HepG2 (cell line): ENCODE results near the gene OR10S1. TPM values are rescaled to one million over a fixed set of nuclear protein-coding genes. Genes with fewer than 3 reads are reported as not detected.

Source experiments
- ATAC-seq: fragments of 200-7000 bp; cut with Tn5 transposase; 3 replicates; pipeline ENCODE4 v1.9.1; 2020; ENCODE audit warnings: mild to moderate bottlenecking, moderate library complexity
- BruUV-seq: library from RNA; stranded (reverse); fragments of 400-500 nt; replicated peaks from 2 replicates; lab custom pipeline; 2021; lab: Mats Ljungman, UMichigan
- CTCF ChIA-PET: fragments of 300-600 bp; formaldehyde crosslinking; extraction: SDS; loops from one replicate; lab custom pipeline; 2021; ENCODE audit warnings: low total read pairs, inconsistent platforms, low intra/inter-chr PET ratio; lab: Yijun Ruan, JAX
- POLR2A ChIA-PET: fragments of 350-600 bp; sonication (Branson Sonifier 250); formaldehyde crosslinking; loops from one replicate; lab custom pipeline; 2020; ENCODE audit warnings: antibody characterized with exemption, inconsistent platforms; lab: Yijun Ruan, JAX
- DNase-seq: peaks from one replicate; pipeline ENCODE4 v3.0.0-alpha.2; 2015; ENCODE audit warnings: low spot score
- FAIRE-seq: peaks from 3 replicates; lab custom pipeline; 2011; peaks lifted over from hg19 to GRCh38; lab: Jason Lieb, UNC
- H2AFZ ChIP-seq: one replicate; pipeline ENCODE4 v1.6.1; 2011; ENCODE audit warnings: low read length, inconsistent platforms
- H3K27ac ChIP-seq: fragments of 300-600 bp; 3 replicates; pipeline ENCODE4 v1.8.0; 2011; ENCODE audit warnings: mixed run types, mild to moderate bottlenecking, mixed read lengths, low read length, inconsistent platforms; ENCODE audit not compliant: insufficient read depth; ENCODE audit errors: extremely low read length
- H3K27me3 ChIP-seq, 2 experiments: fragments of 200-600 bp in 1 of 2; 2 replicates in 1 of 2; 3 replicates in 1 of 2; pipeline versions ENCODE4 v1.6.0 to v1.8.0; 2011; ENCODE audit warnings: low read length in 2 of 2, mild to moderate bottlenecking in 2 of 2, moderate library complexity in 2 of 2, inconsistent platforms in 1 of 2; ENCODE audit not compliant: insufficient read depth in 2 of 2, control insufficient read depth in 1 of 2
- H3K36me3 ChIP-seq, 2 experiments: fragments of 200-600 bp in 1 of 2; replicated peaks in 1 of 2; 2 replicates in 1 of 2; 3 replicates in 1 of 2; pipeline versions ENCODE4 v1.5.1 to v1.8.0; 2011; ENCODE audit warnings: low read length in 2 of 2, inconsistent platforms in 1 of 2; ENCODE audit not compliant: insufficient read depth in 2 of 2, control insufficient read depth in 1 of 2
- H3K4me1 ChIP-seq: 2 replicates; pipeline ENCODE4 v1.5.1; 2012; ENCODE audit warnings: low read length, inconsistent platforms; ENCODE audit not compliant: insufficient read depth
- H3K4me2 ChIP-seq: 2 replicates; pipeline ENCODE4 v1.6.0; 2011; ENCODE audit warnings: low read depth, low read length, inconsistent platforms
- H3K4me3 ChIP-seq, 3 experiments: fragments of 200-600 bp in 1 of 3; sonication (generic), shearing (Covaris generic) in 1 of 3; replicated peaks in 1 of 3; 2 replicates each; pipeline ENCODE4 v1.5.1; 2011 to 2016; ENCODE audit warnings: low read length in 3 of 3, inconsistent platforms in 2 of 3, low read depth in 2 of 3, mild to moderate bottlenecking in 2 of 3, control low read depth in 1 of 3, mixed read lengths in 1 of 3; ENCODE audit not compliant: insufficient read depth in 1 of 3
- H3K79me2 ChIP-seq: one replicate; pipeline ENCODE4 v1.6.1; 2011; ENCODE audit warnings: low read length, inconsistent platforms; ENCODE audit not compliant: insufficient read depth
- H3K9ac ChIP-seq: 2 replicates; pipeline ENCODE4 v1.6.0; 2011; ENCODE audit warnings: mild to moderate bottlenecking, low read depth, low read length, inconsistent platforms; ENCODE audit not compliant: insufficient read depth
- H3K9me3 ChIP-seq: 2 replicates; pipeline ENCODE4 v1.5.1; 2012; ENCODE audit warnings: mild to moderate bottlenecking, low read length
- H4K20me1 ChIP-seq: 2 replicates; pipeline ENCODE4 v1.6.0; 2011; ENCODE audit warnings: inconsistent platforms, mild to moderate bottlenecking, low read length, moderate library complexity; ENCODE audit not compliant: insufficient read depth
- ADNP ChIP-seq: sonication (generic); formaldehyde crosslinking; IDR thresholded peaks from 2 replicates; pipeline ENCODE4 v1.4.0; 2020; ENCODE audit warnings: missing genetic modification reagents
- MTA3 ChIP-seq: sonication (generic); formaldehyde crosslinking; IDR thresholded peaks from 2 replicates; pipeline ENCODE4 v1.4.0; 2020; ENCODE audit warnings: missing genetic modification reagents
- PAF1 ChIP-seq: IDR thresholded peaks from 2 replicates; pipeline ENCODE4 v1.6.1; 2016; ENCODE audit warnings: missing genetic modification reagents, missing compliant biosample characterization
- RARA ChIP-seq: IDR thresholded peaks from 2 replicates; pipeline ENCODE4 v1.6.1; 2016; ENCODE audit warnings: missing genetic modification reagents, missing compliant biosample characterization
- ZC3H4 ChIP-seq: sonication (generic); formaldehyde crosslinking; IDR thresholded peaks from 2 replicates; pipeline ENCODE4 v1.4.0; 2020; ENCODE audit warnings: missing genetic modification reagents, borderline replicate concordance
- ZSCAN20 ChIP-seq: sonication (generic); formaldehyde crosslinking; IDR thresholded peaks from 2 replicates; pipeline ENCODE4 v1.4.0; 2020; ENCODE audit warnings: missing genetic modification reagents, mild to moderate bottlenecking, borderline replicate concordance
- in situ Hi-C: cut with HindIII; loops from 2 replicates; pipeline ENCODE4 v1.10.0; 2017; ENCODE audit warnings: low pct_unique_long_range_greater_than_20kb; ENCODE audit not compliant: extremely low pct_ligation_motif_present
- intact Hi-C: fragments of 100-400 bp; cut with micrococcal nuclease; formaldehyde crosslinking; loops from one replicate; pipeline ENCODE4 v1.10.0; 2022; ENCODE audit not compliant: unreplicated experiment
- polyA plus RNA-seq, 8 experiments: library from polyadenylated mRNA; depleted of rRNA in 3 of 8; stranded (reverse) in 7 of 8; unstranded in 1 of 8; fragments of >200 nt; fragmentation: Illumina TruSeq in 4 of 8; extraction: Trizol in 4 of 8; gene quantifications; 2 replicates each; pipeline versions ENCODE4 v1.2.1 to v1.2.3, GENCODE V29; 2011 to 2016; ENCODE audit warnings: low read depth in 4 of 8, missing spikeins in 1 of 8, mixed read lengths in 1 of 8; ENCODE audit not compliant: insufficient read depth in 1 of 8
- total RNA-seq, 5 experiments: library from RNA; depleted of rRNA; stranded (reverse); fragments of >200 nt; fragmentation: Illumina TruSeq; extraction: Trizol; gene quantifications; 2 replicates each; pipeline ENCODE4 v1.2.3, GENCODE V29; 2016; ENCODE audit warnings: low read depth in 1 of 5
- TF ChIP-seq, protein P1 (sequence below), 2 experiments: fragments of 450-650 bp in 1 of 2; sonication (generic) in 1 of 2; formaldehyde crosslinking; IDR thresholded peaks; 2 replicates each; pipeline versions ENCODE4 v1.5.0 to v1.8.0; 2020 to 2022; ENCODE audit warnings: mild to moderate bottlenecking in 1 of 2, missing genetic modification reagents in 1 of 2
- TF ChIP-seq, protein P2 (sequence below): IDR thresholded peaks from 2 replicates; pipeline ENCODE4 v1.6.1; 2016; ENCODE audit warnings: missing genetic modification reagents, missing compliant biosample characterization
- TF ChIP-seq, protein P3 (sequence below): fragments of 450-650 bp; IDR thresholded peaks from 2 replicates; pipeline ENCODE4 v1.6.1; 2017
- TF ChIP-seq, protein P4 (sequence below): sonication (generic); formaldehyde crosslinking; IDR thresholded peaks from 2 replicates; pipeline ENCODE4 v1.4.0; 2020; ENCODE audit warnings: missing genetic modification reagents

Gene OR10S1
- total and polyA plus RNA-seq, 2 of the 13 experiments (the other 11 are each of a cell fraction or from before 2014, with no cell fraction given): not detected

DNA sequence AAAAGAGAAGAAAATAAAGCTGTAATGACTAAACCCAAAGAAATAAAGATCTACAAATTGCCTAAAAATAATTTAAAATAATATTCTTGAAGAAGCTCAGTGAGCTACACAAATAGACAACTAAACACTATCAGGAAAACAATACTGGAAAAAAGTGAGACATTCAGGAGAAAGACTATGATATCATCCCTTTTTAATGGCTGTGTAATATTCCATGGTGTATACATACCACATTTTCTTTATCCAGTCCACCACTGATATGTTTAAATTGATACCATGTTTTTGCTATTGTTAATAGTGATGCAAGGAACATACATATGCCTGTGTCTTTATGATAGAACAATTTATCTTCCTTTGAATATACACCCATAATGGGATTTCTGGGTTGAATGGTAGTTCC is 20.8 kb downstream of the OR10S1 start:
- FAIRE-seq (no peak), DNase-seq (no peak), ATAC-seq (no peak)
- TF ChIP-seq ADNP (CRISPR knock-in tag): no peak
- TF ChIP-seq, protein P1, sequence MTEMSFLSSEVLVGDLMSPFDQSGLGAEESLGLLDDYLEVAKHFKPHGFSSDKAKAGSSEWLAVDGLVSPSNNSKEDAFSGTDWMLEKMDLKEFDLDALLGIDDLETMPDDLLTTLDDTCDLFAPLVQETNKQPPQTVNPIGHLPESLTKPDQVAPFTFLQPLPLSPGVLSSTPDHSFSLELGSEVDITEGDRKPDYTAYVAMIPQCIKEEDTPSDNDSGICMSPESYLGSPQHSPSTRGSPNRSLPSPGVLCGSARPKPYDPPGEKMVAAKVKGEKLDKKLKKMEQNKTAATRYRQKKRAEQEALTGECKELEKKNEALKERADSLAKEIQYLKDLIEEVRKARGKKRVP (CRISPR knock-in tag; IDR thresholded peaks at IDR 0.05): no peak
- TF ChIP-seq, protein P2, sequence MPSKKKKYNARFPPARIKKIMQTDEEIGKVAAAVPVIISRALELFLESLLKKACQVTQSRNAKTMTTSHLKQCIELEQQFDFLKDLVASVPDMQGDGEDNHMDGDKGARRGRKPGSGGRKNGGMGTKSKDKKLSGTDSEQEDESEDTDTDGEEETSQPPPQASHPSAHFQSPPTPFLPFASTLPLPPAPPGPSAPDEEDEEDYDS (CRISPR knock-in tag): no peak
- no peak for TF ChIP-seq ZSCAN20 (CRISPR knock-in tag)
- TF ChIP-seq ZC3H4 (CRISPR knock-in tag): no peak
- no peak for TF ChIP-seq RARA (CRISPR knock-in tag)
- no peak for TF ChIP-seq MTA3 (CRISPR knock-in tag)
- no peak for TF ChIP-seq PAF1 (CRISPR knock-in tag)
- TF ChIP-seq, protein P3, sequence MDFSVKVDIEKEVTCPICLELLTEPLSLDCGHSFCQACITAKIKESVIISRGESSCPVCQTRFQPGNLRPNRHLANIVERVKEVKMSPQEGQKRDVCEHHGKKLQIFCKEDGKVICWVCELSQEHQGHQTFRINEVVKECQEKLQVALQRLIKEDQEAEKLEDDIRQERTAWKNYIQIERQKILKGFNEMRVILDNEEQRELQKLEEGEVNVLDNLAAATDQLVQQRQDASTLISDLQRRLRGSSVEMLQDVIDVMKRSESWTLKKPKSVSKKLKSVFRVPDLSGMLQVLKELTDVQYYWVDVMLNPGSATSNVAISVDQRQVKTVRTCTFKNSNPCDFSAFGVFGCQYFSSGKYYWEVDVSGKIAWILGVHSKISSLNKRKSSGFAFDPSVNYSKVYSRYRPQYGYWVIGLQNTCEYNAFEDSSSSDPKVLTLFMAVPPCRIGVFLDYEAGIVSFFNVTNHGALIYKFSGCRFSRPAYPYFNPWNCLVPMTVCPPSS: no peak
- TF ChIP-seq, protein P4, sequence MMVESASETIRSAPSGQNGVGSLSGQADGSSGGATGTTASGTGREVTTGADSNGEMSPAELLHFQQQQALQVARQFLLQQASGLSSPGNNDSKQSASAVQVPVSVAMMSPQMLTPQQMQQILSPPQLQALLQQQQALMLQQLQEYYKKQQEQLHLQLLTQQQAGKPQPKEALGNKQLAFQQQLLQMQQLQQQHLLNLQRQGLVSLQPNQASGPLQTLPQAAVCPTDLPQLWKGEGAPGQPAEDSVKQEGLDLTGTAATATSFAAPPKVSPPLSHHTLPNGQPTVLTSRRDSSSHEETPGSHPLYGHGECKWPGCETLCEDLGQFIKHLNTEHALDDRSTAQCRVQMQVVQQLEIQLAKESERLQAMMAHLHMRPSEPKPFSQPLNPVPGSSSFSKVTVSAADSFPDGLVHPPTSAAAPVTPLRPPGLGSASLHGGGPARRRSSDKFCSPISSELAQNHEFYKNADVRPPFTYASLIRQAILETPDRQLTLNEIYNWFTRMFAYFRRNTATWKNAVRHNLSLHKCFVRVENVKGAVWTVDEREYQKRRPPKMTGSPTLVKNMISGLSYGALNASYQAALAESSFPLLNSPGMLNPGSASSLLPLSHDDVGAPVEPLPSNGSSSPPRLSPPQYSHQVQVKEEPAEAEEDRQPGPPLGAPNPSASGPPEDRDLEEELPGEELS (CRISPR knock-in tag): no peak
- Histone ChIP-seq H2AFZ (no peak overlapping the region), H3K9me3 (peaks cover 38% of the 10 kb centered on the region; the same call in 1 of the 2 replicates), H3K36me3 (no peaks in the 10 kb centered on the region), H3K27ac (no peak overlapping the region), H3K79me2 (no peaks in the 10 kb centered on the region), H3K4me3 (no peak overlapping the region), H4K20me1 (no peaks in the 10 kb centered on the region), H3K27me3 (no peaks in the 10 kb centered on the region), H3K9ac (no peak overlapping the region), H3K4me1 (no peaks in the 10 kb centered on the region), H3K4me2 (no peak overlapping the region)
- in situ Hi-C loops (no loop called here), intact Hi-C loops (no loop called here)
- ChIA-PET CTCF (no interaction called here), POLR2A (no interaction called here)
- no TSS peak for BruUV-seq
